Activated CD8-positive, alpha-beta T cell treated with anti-CD3 and anti-CD28 coated beads, Interleukin-2, amount 10 ng/mL, durations not matched to agents 7 days and 5 days (primary cell): Measurements from ENCODE around the gene PXMP4. TPM values are rescaled to one million over a fixed set of nuclear protein-coding genes. Genes with fewer than 3 reads are reported as not detected.
A peak's percentile ranks its signal among the peaks of the same experiment; 100 is the strongest.

Experiments
- ATAC-seq: fragments of 150-1000 bp; cut with Tn5 transposase; one replicate; pipeline ENCODE4 v1.10.0; 2021; ENCODE audit warnings: moderate library complexity
- CTCF ChIA-PET: fragments of 350-600 bp; sonication (Branson Sonifier 250); formaldehyde crosslinking; loops from one replicate; lab custom pipeline; 2021; ENCODE audit warnings: antibody characterized with exemption; lab: Charles Lee
- POLR2A ChIA-PET: fragments of 350-600 bp; sonication (Branson Sonifier 250); formaldehyde crosslinking; loops from one replicate; lab custom pipeline; 2021; ENCODE audit warnings: antibody characterized with exemption; lab: Charles Lee
- DNase-seq: peaks from one replicate; pipeline ENCODE4 v3.0.0-alpha.2; 2020
- H3K27ac Mint-ChIP-seq: one replicate; pipeline ENCODE4 v1.8.0; 2021; ENCODE audit warnings: mild to moderate bottlenecking, mixed read lengths
- H3K27me3 Mint-ChIP-seq: one replicate; pipeline ENCODE4 v1.8.0; 2021; ENCODE audit warnings: low read depth, mixed read lengths
- H3K36me3 Mint-ChIP-seq: one replicate; pipeline ENCODE4 v1.8.0; 2021; ENCODE audit warnings: low read depth, mixed read lengths
- H3K4me1 Mint-ChIP-seq: one replicate; pipeline ENCODE4 v1.8.0; 2021; ENCODE audit warnings: low read depth, mixed read lengths
- H3K4me3 Mint-ChIP-seq: one replicate; pipeline ENCODE4 v1.8.0; 2021; ENCODE audit warnings: mild to moderate bottlenecking, mixed read lengths
- H3K9me3 Mint-ChIP-seq: one replicate; pipeline ENCODE4 v1.8.0; 2022; ENCODE audit warnings: mixed read lengths; ENCODE audit not compliant: insufficient read depth
- total RNA-seq, 2 experiments: library from RNA; stranded (reverse); gene quantifications; one replicate each; pipeline ENCODE4 v1.2.3, GENCODE V29; 2021

Gene PXMP4
- total RNA-seq, 2 experiments from 2014 or later, result 17.1 to 17.7 TPM

GRCh38 chr20:33666293-33667244 is 53.5 kb downstream of the PXMP4 start, which contains the start of gene ACTL10:
ACTL10 (plus strand) TSS chr20:33666943; CDS start chr20:33667498, 555 bp downstream.
- ChIA-PET POLR2A (interaction anchor here (0.8 to 10.3 kb wide), 7 partner anchors 9 to 266 kb away, joined by 3 to 148 read pairs (median 4); partner anchors contain the start of genes CBFA2T2, CDK5RAP1, E2F1 and PXMP4), CTCF (interaction anchor here (0.6 to 9.8 kb wide), 16 partner anchors 11 to 446 kb away, joined by 3 to 126 read pairs (median 4); partner anchors contain the start of genes CBFA2T2, EIF2S2, PXMP4 and SNTA1)
- ATAC-seq (peak; percentile 55), DNase-seq (peak; percentile 90)
- H3K27ac Mint-ChIP-seq, result peak within 1 kb of the TSS; percentile 95
- peaks cover 47% of the 10 kb centered on the region for H3K4me1 Mint-ChIP-seq
- no peaks in the 10 kb centered on the region for H3K27me3 Mint-ChIP-seq
- peak within 1 kb of the TSS; percentile 90 for H3K4me3 Mint-ChIP-seq
- peaks cover 15% of the 10 kb centered on the region for H3K36me3 Mint-ChIP-seq
- H3K9me3 Mint-ChIP-seq, result no peaks in the 10 kb centered on the region

GRCh38 chr20:33664762-33665144 is 55.4 kb downstream of the PXMP4 start:
- CTCF ChIA-PET, result interaction anchor here (0.7 to 9.8 kb wide), 7 partner anchors 11 to 207 kb away, joined by 3 to 126 read pairs (median 5); partner anchors contain the start of gene CBFA2T2

GRCh38 chr20:33664085-33664761 is 55.9 kb downstream of the PXMP4 start:
- H3K4me3 Mint-ChIP-seq, result peak overlapping the region; percentile 80
- H3K27ac Mint-ChIP-seq, result peak overlapping the region; percentile 91
- DNase-seq (no peak), ATAC-seq (no peak)
- H3K36me3 Mint-ChIP-seq, result peaks cover 13% of the 10 kb centered on the region
- POLR2A ChIA-PET, result interaction anchor here (0.9 to 10.3 kb wide), 12 partner anchors 10 to 330 kb away, joined by 3 to 148 read pairs (median 4); partner anchors contain the start of genes CBFA2T2, CDK5RAP1, E2F1 and NECAB3
- no peaks in the 10 kb centered on the region for H3K27me3 Mint-ChIP-seq
- no peaks in the 10 kb centered on the region for H3K9me3 Mint-ChIP-seq
- CTCF ChIA-PET, result interaction anchor here (0.7 to 9.8 kb wide), 7 partner anchors 10 to 207 kb away, joined by 3 to 126 read pairs (median 5); partner anchors contain the start of gene CBFA2T2
- H3K4me1 Mint-ChIP-seq, result peaks cover 43% of the 10 kb centered on the region

More at GRCh38 chr20:33664762-33665144, 55.4 kb downstream of the PXMP4 start:
- ATAC-seq (no peak), DNase-seq (no peak)
- POLR2A ChIA-PET, result interaction anchor here (0.5 to 10.3 kb wide), 10 partner anchors 9 to 1160 kb away, joined by 3 to 148 read pairs (median 6); partner anchors contain the start of genes CBFA2T2, CDK5RAP1, E2F1 and NECAB3
- Mint-ChIP-seq H3K27me3 (no peaks in the 10 kb centered on the region), H3K9me3 (no peaks in the 10 kb centered on the region), H3K4me3 (peak overlapping the region; percentile 80), H3K27ac (peak overlapping the region; percentile 91), H3K36me3 (peaks cover 14% of the 10 kb centered on the region), H3K4me1 (peaks cover 44% of the 10 kb centered on the region)

GRCh38 chr20:33663161-33664084 is 56.7 kb downstream of the PXMP4 start:
- CTCF ChIA-PET, result interaction anchor here (0.9 to 9.8 kb wide), 8 partner anchors 9 to 206 kb away, joined by 3 to 126 read pairs (median 6); partner anchors contain the start of gene CBFA2T2
- ATAC-seq (peak; percentile 72), DNase-seq (peak; percentile 90)
- POLR2A ChIA-PET, result interaction anchor here (0.9 to 10.3 kb wide), 13 partner anchors 10 to 331 kb away, joined by 3 to 148 read pairs (median 4); partner anchors contain the start of genes CBFA2T2, CDK5RAP1, E2F1 and NECAB3
- Mint-ChIP-seq H3K27ac (peak overlapping the region; percentile 91), H3K27me3 (no peaks in the 10 kb centered on the region), H3K36me3 (peaks cover 12% of the 10 kb centered on the region), H3K9me3 (no peaks in the 10 kb centered on the region), H3K4me1 (peaks cover 37% of the 10 kb centered on the region), H3K4me3 (peak overlapping the region; percentile 80)

- Mint-ChIP-seq H3K27ac (peak within 1 kb of the TSS; percentile 91), H3K36me3 (peaks cover 11% of the 10 kb centered on the region), H3K27me3 (no peaks in the 10 kb centered on the region), H3K9me3 (no peaks in the 10 kb centered on the region), H3K4me1 (peaks cover 32% of the 10 kb centered on the region), H3K4me3 (peak within 1 kb of the TSS; percentile 80)
- ChIA-PET CTCF (interaction anchor here (1.4 to 9.8 kb wide), 3 partner anchors 8 to 20 kb away, joined by 6 to 126 read pairs (median 11); no protein-coding TSS in a partner anchor), POLR2A (interaction anchor here (1.1 to 10.3 kb wide), 4 partner anchors 12 to 174 kb away, joined by 3 to 148 read pairs (median 14); partner anchors contain the start of genes E2F1 and NECAB3)
- ATAC-seq (no peak), DNase-seq (no peak)
Measured at GRCh38 chr20:33662172-33662571, 57.9 kb downstream of the PXMP4 start, which contains the start of gene C20orf144. C20orf144 (plus strand) TSS chr20:33662327; CDS start chr20:33662346, 19 bp downstream.

GRCh38 chr20:33660685-33661058 is 59.4 kb downstream of the PXMP4 start:
- H3K36me3 Mint-ChIP-seq, result peaks cover 12% of the 10 kb centered on the region
- H3K27ac Mint-ChIP-seq, result peak overlapping the region; percentile 30
- no peaks in the 10 kb centered on the region for H3K9me3 Mint-ChIP-seq
- no peaks in the 10 kb centered on the region for H3K27me3 Mint-ChIP-seq
- ChIA-PET CTCF (interaction anchor here (0.9 kb wide), 1 partner anchor 216 kb away, joined by 3 read pairs; no protein-coding TSS in a partner anchor), POLR2A (no interaction called here)
- DNase-seq (no peak), ATAC-seq (no peak)
- H3K4me3 Mint-ChIP-seq, result no peak overlapping the region
- H3K4me1 Mint-ChIP-seq, result peaks cover 23% of the 10 kb centered on the region

GRCh38 chr20:33660035-33660684 is 60.0 kb downstream of the PXMP4 start:
- ATAC-seq (no peak), DNase-seq (no peak)
- CTCF ChIA-PET, result interaction anchor here (0.9 kb wide), 1 partner anchor 215 kb away, joined by 3 read pairs; no protein-coding TSS in a partner anchor
- POLR2A ChIA-PET, result no interaction called here
- no peaks in the 10 kb centered on the region for H3K27me3 Mint-ChIP-seq
- no peaks in the 10 kb centered on the region for H3K9me3 Mint-ChIP-seq
- no peak overlapping the region for H3K4me3 Mint-ChIP-seq
- H3K27ac Mint-ChIP-seq, result no peak overlapping the region
- H3K4me1 Mint-ChIP-seq, result peaks cover 19% of the 10 kb centered on the region
- peaks cover 12% of the 10 kb centered on the region for H3K36me3 Mint-ChIP-seq

- no peak for ATAC-seq
- Mint-ChIP-seq H3K27ac (no peak overlapping the region), H3K36me3 (peaks cover 10% of the 10 kb centered on the region), H3K9me3 (no peaks in the 10 kb centered on the region), H3K27me3 (no peaks in the 10 kb centered on the region), H3K4me1 (peaks cover 12% of the 10 kb centered on the region), H3K4me3 (no peak overlapping the region)
- ChIA-PET CTCF (no interaction called here), POLR2A (no interaction called here)
- no peak for DNase-seq
Measured at GRCh38 chr20:33659341-33660034, 60.6 kb downstream of the PXMP4 start.

GRCh38 chr20:33658929-33659328 is 61.2 kb downstream of the PXMP4 start:
- DNase-seq, result no peak
- ChIA-PET CTCF (no interaction called here), POLR2A (no interaction called here)
- Mint-ChIP-seq H3K27ac (no peak overlapping the region), H3K27me3 (no peaks in the 10 kb centered on the region), H3K9me3 (no peaks in the 10 kb centered on the region), H3K4me1 (peaks cover 6% of the 10 kb centered on the region), H3K4me3 (no peak overlapping the region), H3K36me3 (peaks cover 8% of the 10 kb centered on the region)
- ATAC-seq, result no peak
